Kidney (tissue), 14 donors: ENCODE data around the gene MAG. TPM values are rescaled to one million over a fixed set of nuclear protein-coding genes. Genes with fewer than 3 reads are reported as not detected.
A peak's percentile ranks its signal among the peaks of the same experiment; 100 is the strongest.

Source experiments
- DNase-seq, 5 donors: peaks; one replicate each; pipeline ENCODE4 v3.0.0-alpha.2; 2013 to 2020
- FAIRE-seq: peaks from 2 replicates; lab custom pipeline; 2012; peaks lifted over from hg19 to GRCh38; lab: Jason Lieb, UNC
- H3K27ac ChIP-seq, 2 donors: one replicate each; pipeline ENCODE4 v1.7.0; 2013; ENCODE audit warnings: low read depth in 2 of 2, low read length in 2 of 2, inconsistent platforms in 1 of 2
- H3K27me3 ChIP-seq: one replicate; pipeline ENCODE4 v1.7.1; 2013; ENCODE audit warnings: low read length, inconsistent platforms; ENCODE audit not compliant: control insufficient read depth, insufficient read depth
- H3K36me3 ChIP-seq, 3 donors: one replicate each; pipeline versions ENCODE4 v1.7.0 to v1.7.1; 2013; ENCODE audit warnings: low read length in 3 of 3, control low read depth in 1 of 3, inconsistent platforms in 1 of 3; ENCODE audit not compliant: insufficient read depth in 3 of 3, control insufficient read depth in 2 of 3
- H3K4me1 ChIP-seq, 3 donors: one replicate each; pipeline versions ENCODE4 v1.7.0 to v1.7.1; 2013; ENCODE audit warnings: low read length in 3 of 3, inconsistent platforms in 1 of 3, low read depth in 1 of 3; ENCODE audit not compliant: control insufficient read depth in 2 of 3, insufficient read depth in 2 of 3
- H3K4me3 ChIP-seq, 3 donors: one replicate each; pipeline versions ENCODE4 v1.7.0 to v1.8.1; 2013; ENCODE audit warnings: low read length in 3 of 3, control low read depth in 1 of 3, inconsistent platforms in 1 of 3
- H3K9ac ChIP-seq, 3 donors: one replicate each; pipeline versions ENCODE4 v1.7.0 to v1.7.1; 2013; ENCODE audit warnings: low read length in 3 of 3, control low read depth in 1 of 3, inconsistent platforms in 1 of 3
- H3K9me3 ChIP-seq, 3 donors: one replicate each; pipeline versions ENCODE4 v1.7.0 to v1.7.1; 2013; ENCODE audit warnings: low read length in 3 of 3, control low read depth in 1 of 3, inconsistent platforms in 1 of 3; ENCODE audit not compliant: control insufficient read depth in 2 of 3, insufficient read depth in 1 of 3
- intact Hi-C: fragments of 100-400 bp; cut with DNase I; formaldehyde crosslinking; loops from one replicate; pipeline ENCODE4 v1.11.1; 2022
- polyA plus RNA-seq: library from polyadenylated mRNA; stranded (reverse); fragments of 350-450 nt; fragmentation: Illumina TruSeq; extraction: RNeasy Lipid Tissue Mini Kit (QIAGEN cat#74804); gene quantifications from one replicate; pipeline ENCODE4 v1.2.3, GENCODE V29; 2014; ENCODE audit warnings: low read depth, low replicate concordance; ENCODE audit not compliant: insufficient read depth
- total RNA-seq: library from RNA; stranded (reverse); fragmentation: NEBNext Ultra II Directional; extraction: Animal tissue kit (Norgen Biotek cat#: 25700); gene quantifications from one replicate; pipeline ENCODE4 v1.2.1, GENCODE V29; 2021
- TF ChIP-seq, protein P1 (sequence below): IDR thresholded peaks from 3 replicates; pipeline ENCODE4 v1.5.1; 2012; ENCODE audit warnings: mild to moderate bottlenecking, moderate library complexity, borderline replicate concordance; ENCODE audit not compliant: insufficient read depth; ENCODE audit errors: extremely low read depth
- donor health status: control.
- donor health status: control.
- donor health status: control.
- donor health status: control.
- donor health status: control.
- donor health status: DM: yes; HTN: yes; CAD: no.
- donor health status: Normal renal cell carcinoma (clear cell type).

MAG gene
- total and polyA plus RNA-seq, 2 donors from 2014 or later = 0.41 to 1.1 TPM

DNA sequence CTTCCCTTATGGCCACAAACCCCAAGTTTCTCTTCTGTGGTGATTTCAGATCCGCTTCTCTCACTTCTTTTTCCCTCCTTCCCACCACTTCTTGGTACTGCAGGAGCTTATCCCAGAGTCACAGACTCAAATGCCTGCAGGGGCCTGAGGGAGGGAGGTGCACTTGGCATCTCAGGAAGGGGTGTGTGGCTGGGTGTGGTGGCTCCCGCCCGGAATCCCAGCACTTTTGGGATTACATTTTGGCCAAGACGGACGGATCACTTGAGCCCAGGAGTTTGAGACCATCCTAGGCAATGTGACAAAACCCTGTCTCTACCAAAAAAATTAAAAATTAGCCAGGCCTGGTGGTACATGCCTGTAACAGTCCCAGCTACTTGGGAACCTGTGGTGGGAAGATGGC lies 17.6 kb upstream of the MAG start:
- H3K9ac ChIP-seq = no peak overlapping the region
- H3K36me3 ChIP-seq = peaks cover 9 to 29% (median 19%) of the 10 kb centered on the region in 3 donors
- FAIRE-seq (no peak), DNase-seq (no peak)
- no peaks in the 10 kb centered on the region for H3K9me3 ChIP-seq
- intact Hi-C loops = no loop called here
- H3K27ac ChIP-seq = no peak overlapping the region
- no peak overlapping the region for H3K4me3 ChIP-seq
- H3K27me3 ChIP-seq = no peaks in the 10 kb centered on the region
- TF ChIP-seq, protein P1, sequence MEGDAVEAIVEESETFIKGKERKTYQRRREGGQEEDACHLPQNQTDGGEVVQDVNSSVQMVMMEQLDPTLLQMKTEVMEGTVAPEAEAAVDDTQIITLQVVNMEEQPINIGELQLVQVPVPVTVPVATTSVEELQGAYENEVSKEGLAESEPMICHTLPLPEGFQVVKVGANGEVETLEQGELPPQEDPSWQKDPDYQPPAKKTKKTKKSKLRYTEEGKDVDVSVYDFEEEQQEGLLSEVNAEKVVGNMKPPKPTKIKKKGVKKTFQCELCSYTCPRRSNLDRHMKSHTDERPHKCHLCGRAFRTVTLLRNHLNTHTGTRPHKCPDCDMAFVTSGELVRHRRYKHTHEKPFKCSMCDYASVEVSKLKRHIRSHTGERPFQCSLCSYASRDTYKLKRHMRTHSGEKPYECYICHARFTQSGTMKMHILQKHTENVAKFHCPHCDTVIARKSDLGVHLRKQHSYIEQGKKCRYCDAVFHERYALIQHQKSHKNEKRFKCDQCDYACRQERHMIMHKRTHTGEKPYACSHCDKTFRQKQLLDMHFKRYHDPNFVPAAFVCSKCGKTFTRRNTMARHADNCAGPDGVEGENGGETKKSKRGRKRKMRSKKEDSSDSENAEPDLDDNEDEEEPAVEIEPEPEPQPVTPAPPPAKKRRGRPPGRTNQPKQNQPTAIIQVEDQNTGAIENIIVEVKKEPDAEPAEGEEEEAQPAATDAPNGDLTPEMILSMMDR = no peak
- peaks cover 0 to 10% (median 6%) of the 10 kb centered on the region in 3 donors for H3K4me1 ChIP-seq

DNA sequence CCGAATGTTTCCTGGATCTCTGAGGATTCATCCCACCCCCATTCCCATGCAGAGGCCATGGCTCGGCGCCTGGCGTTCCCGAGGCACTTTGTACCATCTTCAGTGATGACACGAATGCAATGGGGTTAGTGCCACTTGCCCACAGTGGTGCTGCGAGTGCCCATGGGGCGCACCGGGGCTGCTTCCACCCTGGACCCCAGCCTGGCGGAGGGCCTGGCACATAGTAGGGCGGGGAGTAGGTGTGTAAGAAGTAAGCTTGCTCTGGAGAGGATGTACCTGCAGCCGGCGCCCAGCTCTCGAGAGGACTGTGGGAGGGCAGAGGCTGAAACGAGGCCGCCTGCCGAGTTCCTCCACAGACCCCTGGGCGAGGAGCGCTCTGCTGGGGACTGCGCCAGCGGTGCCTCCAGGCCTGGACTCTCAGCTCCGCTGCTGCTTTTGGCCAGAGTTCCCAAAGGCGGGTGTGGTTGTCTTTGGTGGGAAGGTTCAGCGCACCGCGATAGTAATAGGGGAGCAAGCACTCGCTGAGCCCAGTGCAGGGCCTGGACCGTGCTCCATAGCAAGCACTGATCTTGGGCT lies 15.2 kb upstream of the MAG start:
- no peaks in the 10 kb centered on the region for H3K9me3 ChIP-seq
- peaks cover 0 to 2% (median 0%) of the 10 kb centered on the region in 3 donors for H3K4me1 ChIP-seq
- TF ChIP-seq, protein P1 = no peak
- H3K9ac ChIP-seq = no peak overlapping the region
- H3K27ac ChIP-seq = no peak overlapping the region
- H3K27me3 ChIP-seq = no peaks in the 10 kb centered on the region
- no peak for FAIRE-seq
- peaks cover 5 to 16% (median 11%) of the 10 kb centered on the region in 3 donors for H3K36me3 ChIP-seq
- DNase-seq = peak in 1 of 5 donors; percentile 69
- intact Hi-C loops = no loop called here
- no peak overlapping the region for H3K4me3 ChIP-seq

DNA sequence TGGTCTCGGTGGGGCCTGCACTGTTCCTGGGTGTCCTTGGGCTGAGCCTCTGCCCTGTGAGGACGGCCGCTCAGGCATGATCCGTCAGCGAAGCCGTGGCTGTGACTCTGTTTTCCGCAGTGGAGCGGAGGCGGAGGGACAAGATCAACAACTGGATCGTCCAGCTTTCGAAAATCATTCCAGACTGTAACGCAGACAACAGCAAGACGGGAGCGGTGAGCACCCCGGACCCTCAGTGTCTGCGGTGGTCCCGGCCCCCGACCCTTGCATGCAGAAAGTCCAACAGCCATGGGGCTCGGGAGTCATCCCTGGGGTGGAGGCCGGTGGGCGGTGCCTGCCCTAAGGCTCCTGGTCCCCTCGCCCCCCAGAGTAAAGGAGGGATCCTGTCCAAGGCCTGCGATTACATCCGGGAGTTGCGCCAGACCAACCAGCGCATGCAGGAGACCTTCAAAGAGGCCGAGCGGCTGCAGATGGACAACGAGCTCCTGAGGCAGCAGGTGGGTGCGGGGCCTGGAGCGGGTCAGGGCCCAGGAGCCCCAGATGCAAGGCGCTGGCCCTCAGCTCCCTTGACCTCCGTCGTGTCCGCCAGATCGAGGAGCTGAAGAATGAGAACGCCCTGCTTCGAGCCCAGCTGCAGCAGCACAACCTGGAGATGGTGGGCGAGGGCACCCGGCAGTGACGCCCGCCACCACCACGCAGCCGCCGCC lies 13.2 kb upstream of the MAG start:
- no peaks in the 10 kb centered on the region for H3K4me1 ChIP-seq
- no peak for FAIRE-seq
- no peaks in the 10 kb centered on the region for H3K27me3 ChIP-seq
- no peak overlapping the region for H3K9ac ChIP-seq
- peak in 2 of 5 donors; percentile 45 to 71 for DNase-seq
- H3K36me3 ChIP-seq = peaks cover 3 to 7% (median 6%) of the 10 kb centered on the region in 3 donors
- no peak overlapping the region for H3K4me3 ChIP-seq
- no peaks in the 10 kb centered on the region for H3K9me3 ChIP-seq
- TF ChIP-seq, protein P1 = no peak
- H3K27ac ChIP-seq = no peak overlapping the region
- intact Hi-C loops = no loop called here
